ENCODE results near the gene SH2D4B. TPM values are rescaled to one million over a fixed set of nuclear protein-coding genes. Genes with fewer than 3 reads are reported as not detected.

The SH2D4B gene
- total RNA-seq, 1 experiment from 2014 or later: 0.07 TPM

DNA sequence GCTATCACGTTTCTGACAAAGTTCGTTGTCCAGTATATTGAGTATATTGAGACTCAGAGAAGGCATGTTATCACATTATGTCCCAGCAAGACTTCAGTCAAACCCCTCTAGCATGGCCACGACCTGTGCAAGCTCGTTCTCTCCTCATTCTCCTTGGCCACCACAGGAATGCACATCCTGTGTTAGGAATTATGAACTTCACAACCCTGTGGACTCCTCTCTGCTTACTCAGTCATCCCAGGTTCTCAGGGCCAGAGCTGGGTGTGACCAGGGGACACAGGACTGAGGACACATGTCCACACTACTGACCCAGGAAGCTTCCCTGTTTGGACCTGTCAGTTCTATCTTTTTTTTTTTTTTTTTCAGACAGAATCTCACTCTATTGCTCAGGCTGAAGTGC lies 4.4 kb downstream of the SH2D4B start:
- no peak overlapping the region for H3K4me3 Mint-ChIP-seq
- no peaks in the 10 kb centered on the region; a peak in 1 of 5 replicates for H3K9me3 Mint-ChIP-seq
- Histone ChIP-seq H3K23ac (ENCODE audit: insufficient read length, low read depth, low read length) (no peak overlapping the region), H3K27me3 (ENCODE audit: insufficient read depth, low read length) (no peaks in the 10 kb centered on the region), H3K79me2 (ENCODE audit: insufficient read depth, low read length) (no peaks in the 10 kb centered on the region), H3K4ac (ENCODE audit: low read depth, low read length) (no peak overlapping the region), H3K56ac (ENCODE audit: insufficient read length, low read depth, low read length) (no peak overlapping the region), H2BK12ac (ENCODE audit: insufficient read length, low read depth, low read length) (no peak overlapping the region), H3K14ac (ENCODE audit: insufficient read depth, low read length) (no peak overlapping the region), H3K79me1 (ENCODE audit: insufficient read depth, low read depth, low read length, poor library complexity, severe bottlenecking) (no peaks in the 10 kb centered on the region), H3K9ac (ENCODE audit: extremely low read depth, insufficient read length, low read length) (no peak overlapping the region), H3K4me2 (ENCODE audit: insufficient read depth, insufficient read length, low read length) (no peak overlapping the region), H3K18ac (ENCODE audit: insufficient read length, low read depth, low read length) (no peak overlapping the region), H3K9me3 (ENCODE audit: control insufficient read depth, low read depth, low read length) (no peaks in the 10 kb centered on the region), H4K91ac (ENCODE audit: insufficient read length, low read depth, low read length) (no peak overlapping the region), H3K4me1 (ENCODE audit: insufficient read depth, low read length) (no peaks in the 10 kb centered on the region), H3K27ac (ENCODE audit: insufficient read length, low read depth, low read length) (no peak overlapping the region), H2BK120ac (ENCODE audit: low read depth, low read length, poor library complexity, severe bottlenecking) (no peak overlapping the region), H4K20me1 (ENCODE audit: control insufficient read depth, insufficient read depth, insufficient read length) (peaks cover 2% of the 10 kb centered on the region), H2AK5ac (ENCODE audit: insufficient read length, low read length) (no peak overlapping the region), H2AFZ (ENCODE audit: low read length) (no peak overlapping the region), H2BK5ac (ENCODE audit: insufficient read length, low read length) (no peak overlapping the region), H3T11ph (ENCODE audit: low read length) (no peak overlapping the region), H4K8ac (replicated peaks; ENCODE audit: insufficient read length, low read depth, low read length) (no peak overlapping the region), H2BK15ac (ENCODE audit: low read depth, low read length) (no peak overlapping the region), H3K23me2 (ENCODE audit: insufficient read length, low read depth, low read length, poor library complexity, severe bottlenecking) (no peaks in the 10 kb centered on the region), H4K5ac (ENCODE audit: insufficient read length, low read depth, low read length) (no peak overlapping the region), H2BK20ac (ENCODE audit: low read depth, low read length, poor library complexity, severe bottlenecking) (no peak overlapping the region)
- TF ChIP-seq, protein P1, sequence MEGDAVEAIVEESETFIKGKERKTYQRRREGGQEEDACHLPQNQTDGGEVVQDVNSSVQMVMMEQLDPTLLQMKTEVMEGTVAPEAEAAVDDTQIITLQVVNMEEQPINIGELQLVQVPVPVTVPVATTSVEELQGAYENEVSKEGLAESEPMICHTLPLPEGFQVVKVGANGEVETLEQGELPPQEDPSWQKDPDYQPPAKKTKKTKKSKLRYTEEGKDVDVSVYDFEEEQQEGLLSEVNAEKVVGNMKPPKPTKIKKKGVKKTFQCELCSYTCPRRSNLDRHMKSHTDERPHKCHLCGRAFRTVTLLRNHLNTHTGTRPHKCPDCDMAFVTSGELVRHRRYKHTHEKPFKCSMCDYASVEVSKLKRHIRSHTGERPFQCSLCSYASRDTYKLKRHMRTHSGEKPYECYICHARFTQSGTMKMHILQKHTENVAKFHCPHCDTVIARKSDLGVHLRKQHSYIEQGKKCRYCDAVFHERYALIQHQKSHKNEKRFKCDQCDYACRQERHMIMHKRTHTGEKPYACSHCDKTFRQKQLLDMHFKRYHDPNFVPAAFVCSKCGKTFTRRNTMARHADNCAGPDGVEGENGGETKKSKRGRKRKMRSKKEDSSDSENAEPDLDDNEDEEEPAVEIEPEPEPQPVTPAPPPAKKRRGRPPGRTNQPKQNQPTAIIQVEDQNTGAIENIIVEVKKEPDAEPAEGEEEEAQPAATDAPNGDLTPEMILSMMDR (conservative IDR thresholded peaks at IDR 0.05): no peak
- H3K27ac Mint-ChIP-seq: no peak overlapping the region
- peaks cover 0 to 4% of the 10 kb centered on the region in 2 experiments; a peak in 1 of 4 replicates for H3K4me1 Mint-ChIP-seq
- DNase-seq: no peak
- no peaks in the 10 kb centered on the region; a peak in 1 of 7 replicates for H3K36me3 Mint-ChIP-seq (ENCODE audit: insufficient read depth in 1 of 3, low read depth in 3 of 3)
- no CpG with 5 or more reads among the region's 4 CpGs for WGBS (ENCODE audit: extremely low coverage, insufficient read length, low lambda C conversion rate)
- peaks cover 11% of the 10 kb centered on the region for H3K27me3 Mint-ChIP-seq (ENCODE audit: low read depth)
